Measurements from ENCODE around the gene CACNA1C.

Gene CACNA1C

DNA sequence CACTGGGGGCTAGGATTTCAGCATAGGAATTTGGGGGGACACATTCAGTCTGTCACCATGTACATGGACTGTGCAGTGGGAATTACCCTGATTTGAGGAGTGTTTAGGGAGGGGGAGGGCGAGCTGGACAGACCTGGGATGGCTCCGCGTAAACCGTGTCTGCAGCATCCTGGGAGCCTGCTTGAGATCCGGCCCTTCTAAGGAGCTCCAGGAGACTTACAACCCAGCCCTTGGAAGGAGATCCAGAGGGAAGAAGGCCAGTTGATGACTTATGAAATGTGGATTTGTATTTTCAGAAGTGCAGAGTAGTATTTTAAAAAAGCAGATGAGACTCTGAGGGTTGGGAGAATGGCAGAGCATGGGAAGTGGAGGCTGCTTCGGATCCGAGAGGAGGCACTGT, 153.2 kb downstream of the CACNA1C start:
- DNase-seq (ENCODE audit: low read depth): no peak

- DNase-seq (ENCODE audit: low read depth): no peak
Measured at GRCh38 chr12:2208837-2209635, 156.2 kb downstream of the CACNA1C start.

GRCh38 chr12:2211119-2211518, 158.3 kb downstream of the CACNA1C start:
- no peak for DNase-seq (ENCODE audit: low read depth)

DNA sequence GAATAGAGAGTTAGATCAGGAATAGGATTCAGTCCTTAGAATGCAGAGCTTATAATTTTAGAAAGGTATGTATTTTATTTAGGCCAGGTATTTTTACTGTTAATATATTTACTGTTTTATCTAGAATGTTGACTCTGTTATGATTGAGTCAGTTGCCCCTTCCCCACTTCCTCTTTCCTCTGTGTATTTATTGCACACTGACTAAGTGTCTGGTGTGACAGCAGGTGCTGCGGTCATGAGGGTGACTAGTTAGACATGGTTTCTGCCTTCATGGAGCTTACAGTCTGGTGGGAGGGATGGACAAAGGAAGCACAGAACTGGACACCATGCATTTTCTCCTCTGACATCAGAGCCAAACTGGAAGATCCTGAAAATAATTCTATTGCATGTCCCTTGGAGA, 159.8 kb downstream of the CACNA1C start:
- DNase-seq (ENCODE audit: low read depth): no peak

GRCh38 chr12:2212971-2213869, 160.4 kb downstream of the CACNA1C start:
- DNase-seq (ENCODE audit: low read depth): no peak

- no peak for DNase-seq (ENCODE audit: low read depth)
Measured at GRCh38 chr12:2214411-2214810, 161.6 kb downstream of the CACNA1C start.

DNA sequence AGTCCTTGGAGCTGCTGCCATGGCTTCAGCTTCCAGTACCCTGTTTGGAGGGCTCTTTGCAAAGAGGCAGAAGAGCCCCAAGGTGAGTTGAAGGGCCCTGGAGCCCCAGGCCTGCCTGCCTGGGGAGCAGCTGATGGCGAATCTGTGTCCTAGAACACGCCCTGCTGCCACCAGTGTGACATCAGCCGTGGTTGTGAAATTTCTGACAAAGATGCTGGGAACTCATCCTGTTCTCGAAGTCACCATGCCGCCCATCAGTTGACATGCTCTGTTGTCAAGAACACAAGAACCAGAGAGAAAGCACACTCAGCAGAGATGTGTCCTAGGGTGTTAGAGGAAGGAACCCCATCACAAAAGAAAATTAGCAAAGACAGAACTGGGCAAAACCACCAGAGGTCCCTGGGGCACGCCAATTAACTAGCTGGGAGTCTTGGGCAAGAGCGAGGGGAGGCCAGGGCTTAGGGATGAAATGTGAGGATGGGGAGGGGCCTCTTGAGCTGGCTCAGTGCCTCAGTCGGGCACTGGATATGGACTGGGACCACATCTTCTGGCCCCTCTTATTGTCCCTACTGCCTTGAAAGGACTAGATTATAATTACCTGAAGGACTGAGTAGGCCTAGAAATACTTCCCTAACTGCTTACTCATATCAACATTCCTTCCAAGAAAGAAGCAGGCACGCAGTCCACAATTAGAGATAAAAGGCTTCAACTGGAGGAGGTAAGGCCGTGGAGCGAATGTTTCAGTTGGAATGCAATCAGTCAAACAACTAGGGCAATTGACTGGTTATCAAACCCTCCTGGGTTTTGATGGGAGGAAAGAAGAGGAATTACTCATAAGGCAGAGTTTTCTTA, 163.1 kb downstream of the CACNA1C start:
- no peak for DNase-seq (ENCODE audit: low read depth)

DNA sequence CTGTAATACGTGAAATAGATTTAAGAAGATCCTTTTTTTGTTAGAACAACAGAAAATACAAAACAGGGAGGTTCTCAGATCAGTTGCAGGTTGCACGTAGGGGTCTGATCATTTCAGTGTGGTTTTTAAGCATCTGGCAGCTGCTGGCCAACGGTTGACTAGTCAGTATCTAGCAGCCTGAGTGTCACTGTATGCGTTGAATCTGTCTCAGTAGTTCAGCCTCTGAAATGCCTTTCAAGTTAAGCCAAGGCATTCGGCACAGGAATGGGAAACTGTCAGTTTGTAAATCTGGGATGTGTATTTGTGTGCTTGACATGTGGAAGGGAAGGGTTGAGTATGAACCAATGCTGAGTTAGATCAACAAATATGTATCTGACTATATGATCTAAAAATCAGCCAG, 165.9 kb downstream of the CACNA1C start:
- DNase-seq (ENCODE audit: low read depth): no peak

- DNase-seq (ENCODE audit: low read depth): no peak
Measured at GRCh38 chr12:2221030-2221621, 168.3 kb downstream of the CACNA1C start.

DNA sequence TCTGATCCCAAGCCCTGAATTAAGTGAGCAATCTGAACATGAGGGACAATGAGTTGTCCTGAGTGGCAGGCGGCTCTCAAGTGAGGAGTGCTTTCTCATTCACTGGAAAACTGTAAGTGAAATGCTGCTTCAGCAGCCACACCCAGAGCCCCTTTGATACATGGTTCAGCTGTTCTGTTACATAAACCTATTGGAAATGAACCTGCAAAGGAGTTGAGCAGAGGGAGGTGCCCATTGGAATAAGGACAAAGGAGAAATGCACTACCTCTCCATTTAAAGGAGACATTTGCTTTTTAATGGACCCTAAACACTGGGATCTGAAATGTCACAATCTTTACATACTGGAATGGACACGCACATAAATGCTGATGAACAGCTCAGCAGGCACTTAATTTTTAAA, 169.9 kb downstream of the CACNA1C start:
- DNase-seq (ENCODE audit: low read depth): no peak

- no peak for DNase-seq (ENCODE audit: low read depth)
Measured at GRCh38 chr12:2224961-2225360, 172.2 kb downstream of the CACNA1C start.

GRCh38 chr12:2225696-2226095, 172.9 kb downstream of the CACNA1C start:
- no peak for DNase-seq (ENCODE audit: low read depth)

- DNase-seq (ENCODE audit: low read depth): no peak
Measured at GRCh38 chr12:2226641-2227040, 173.9 kb downstream of the CACNA1C start.

DNA sequence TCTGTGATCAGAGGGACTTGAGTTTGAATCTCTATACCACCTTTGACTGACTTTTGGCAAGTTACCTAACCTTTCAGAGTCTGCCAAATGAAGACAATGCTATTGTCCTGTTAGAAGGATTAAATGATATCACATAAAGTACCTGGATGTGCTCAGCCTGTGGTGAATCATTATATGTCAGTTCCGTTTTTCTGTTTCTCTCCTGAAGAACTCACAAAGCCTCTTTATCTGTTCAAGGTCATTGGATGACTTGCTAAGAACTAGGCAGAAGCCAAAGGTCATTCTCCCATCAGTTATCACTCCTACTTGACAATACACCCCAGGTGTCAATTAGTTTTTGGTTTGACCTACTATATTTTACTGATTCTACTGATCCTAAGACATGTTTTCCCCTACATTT, 174.6 kb downstream of the CACNA1C start:
- no peak for DNase-seq (ENCODE audit: low read depth)

DNA sequence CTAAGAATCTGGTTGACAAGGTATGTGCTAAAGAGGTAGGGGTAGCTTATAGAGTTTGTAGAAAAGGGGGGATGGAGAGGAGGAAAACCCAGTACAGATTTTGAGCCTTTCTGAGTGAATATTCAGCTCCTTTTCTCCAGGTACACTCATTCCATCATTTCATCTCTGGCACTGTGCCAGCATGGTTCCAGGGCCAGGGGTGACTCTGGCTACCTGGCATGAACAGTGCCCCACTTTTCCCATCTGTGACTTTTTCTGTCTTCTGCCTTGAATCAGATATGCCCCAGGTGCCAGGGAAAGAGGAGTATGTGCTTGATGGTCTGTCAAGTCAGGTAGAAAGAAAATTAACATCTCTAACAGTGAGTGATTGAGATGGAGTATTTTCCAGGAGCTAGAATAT, 175.7 kb downstream of the CACNA1C start:
- no peak for DNase-seq (ENCODE audit: low read depth)

DNA sequence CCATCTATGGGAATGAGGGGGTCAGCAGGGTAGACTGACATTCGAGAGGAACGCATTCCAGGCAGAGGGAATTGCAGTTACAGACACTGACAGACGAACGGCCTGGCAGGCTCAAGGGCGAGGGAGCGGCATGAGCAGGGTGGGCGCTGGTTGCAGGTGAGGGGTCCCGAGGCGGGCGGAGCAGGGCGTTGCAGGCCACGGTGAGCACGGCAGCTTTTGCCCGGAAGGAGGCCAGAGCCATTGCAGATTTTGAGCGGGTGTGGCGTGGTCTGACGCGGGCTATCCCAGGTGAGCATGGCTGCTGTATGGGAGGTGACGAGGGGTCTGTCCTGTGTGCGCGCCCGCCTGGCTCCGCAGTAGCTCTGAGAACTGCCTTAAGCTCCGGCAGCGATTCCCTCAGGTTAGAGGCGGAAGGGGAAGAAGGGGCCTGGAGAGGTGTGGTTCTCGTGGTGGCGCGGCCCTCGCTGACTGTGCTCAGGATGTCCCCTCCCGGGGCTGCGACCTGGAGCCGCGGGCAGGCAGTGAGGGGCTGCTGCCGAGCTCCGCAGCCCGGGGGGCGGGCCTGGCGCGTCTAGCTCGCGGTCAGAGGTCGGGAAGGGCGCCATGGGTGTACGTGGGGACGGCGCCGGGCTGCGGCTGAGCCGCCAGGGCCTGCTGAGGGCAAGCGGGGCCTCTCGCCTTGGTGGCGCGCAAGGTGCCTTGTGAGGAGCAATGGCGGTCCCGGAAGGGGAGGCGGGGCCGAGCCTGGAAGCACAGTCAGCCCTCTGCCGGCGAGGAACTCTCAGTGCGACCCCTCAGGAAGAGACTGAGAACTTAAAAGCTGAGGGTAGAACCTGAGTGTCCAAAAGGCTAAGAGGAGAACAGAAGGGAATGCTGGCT, 177.1 kb downstream of the CACNA1C start:
- DNase-seq (ENCODE audit: low read depth): no peak

- DNase-seq (ENCODE audit: low read depth): no peak
Measured at GRCh38 chr12:2231011-2231595, 178.3 kb downstream of the CACNA1C start.

- no peak for DNase-seq (ENCODE audit: low read depth)
Measured at GRCh38 chr12:2231956-2232355, 179.2 kb downstream of the CACNA1C start.

DNA sequence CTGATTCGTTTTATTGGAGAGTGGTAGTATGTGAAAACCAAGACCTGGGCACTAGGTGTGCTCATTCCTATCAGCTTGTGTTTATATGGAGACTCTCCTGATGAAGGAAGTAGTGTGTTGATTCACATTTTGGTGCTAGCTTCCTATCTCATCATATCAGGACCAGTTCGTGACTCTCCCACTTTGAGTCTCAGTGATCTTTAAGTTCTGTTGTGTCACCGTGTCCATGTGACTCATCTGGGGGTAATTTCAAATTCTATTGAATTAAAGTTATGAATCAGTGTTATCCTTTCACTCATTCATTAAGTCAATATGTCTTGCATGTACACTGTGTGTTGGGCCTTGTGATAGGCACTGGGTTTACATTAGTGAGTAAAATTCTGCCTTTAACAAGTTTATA, 180.2 kb downstream of the CACNA1C start:
- DNase-seq (ENCODE audit: low read depth): no peak

GRCh38 chr12:2234091-2234490, 181.3 kb downstream of the CACNA1C start:
- DNase-seq (ENCODE audit: low read depth): no peak

Data from activated T-cell treated with anti-CD3 and anti-CD28 coated beads for 48 hours (primary cell).